Measurements from ENCODE around the gene LRRC63. TPM values are rescaled to one million over a fixed set of nuclear protein-coding genes. Genes with fewer than 3 reads are reported as not detected.

LRRC63 gene
- polyA plus RNA-seq, 1 of the 3 experiments (the other 2 are of a cell fraction): 0.03 TPM

- no peaks in the 10 kb centered on the region for H3K27me3 ChIP-seq (ENCODE audit: insufficient read depth)
- H2AFZ ChIP-seq (ENCODE audit: low read depth): no peak within 1 kb of the TSS
- WGBS (ENCODE audit: low lambda C conversion rate): 86% methylated on average over 8 of the region's 8 CpGs
- no peak within 1 kb of the TSS for H3K27ac ChIP-seq (ENCODE audit: low read depth in 2 of 2, low read length in 1 of 2)
- no peaks in the 10 kb centered on the region for H3K36me3 ChIP-seq (replicated peaks in 1 of 2; ENCODE audit: control insufficient read depth in 1 of 2, insufficient read depth in 2 of 2, low read length in 1 of 2)
- no peaks in the 10 kb centered on the region for H3K9me2 ChIP-seq
- no peaks in the 10 kb centered on the region for H4K20me1 ChIP-seq (ENCODE audit: insufficient read depth)
- H3F3A ChIP-seq (replicated peaks; ENCODE audit: insufficient read depth): no peaks in the 10 kb centered on the region
- ChIA-PET CTCF (interaction anchor here (0.6 to 1.4 kb wide), 2 partner anchors 13 to 399 kb away, joined by 3 read pairs; no protein-coding TSS in a partner anchor), POLR2A (no interaction called here)
- no peak within 1 kb of the TSS for H3K9ac ChIP-seq
- no peak for DNase-seq
- TF ChIP-seq TEAD4 (IDR thresholded peaks at IDR 0.05; ENCODE audit: borderline replicate concordance, insufficient read depth): no peak
- TF ChIP-seq IRF3 (IDR thresholded peaks at IDR 0.05; ENCODE audit: low read depth, low read length): no peak
- no peak for TF ChIP-seq MAX (IDR thresholded peaks at IDR 0.05; ENCODE audit: low read depth)
- TF ChIP-seq JUND (IDR thresholded peaks at IDR 0.05): no peak
- TF ChIP-seq ZBTB33 (IDR thresholded peaks at IDR 0.05; ENCODE audit: borderline replicate concordance, low read depth): no peak
- TF ChIP-seq USF1 (IDR thresholded peaks at IDR 0.05; ENCODE audit: borderline replicate concordance, low read depth): no peak
- TF ChIP-seq NRF1 (IDR thresholded peaks at IDR 0.05; ENCODE audit: low read depth, low read length): no peak
- TF ChIP-seq GATA2 (CRISPR knock-in tag; IDR thresholded peaks at IDR 0.05): no peak
- TF ChIP-seq TCF12 (IDR thresholded peaks at IDR 0.05): no peak
- no peak for TF ChIP-seq RAD21 (IDR thresholded peaks at IDR 0.05; ENCODE audit: low read length)
- no peak for TF ChIP-seq ELF1 (IDR thresholded peaks at IDR 0.05)
- TF ChIP-seq EZH2phosphoT487 (IDR thresholded peaks at IDR 0.05; ENCODE audit: borderline replicate concordance, low read depth): no peak
- TF ChIP-seq SIN3A (IDR thresholded peaks at IDR 0.05; ENCODE audit: borderline replicate concordance, low read depth, low read length): no peak
- no peak for TF ChIP-seq REST (IDR thresholded peaks at IDR 0.05; ENCODE audit: low read depth, low read length)
- no peak for TF ChIP-seq GABPA (IDR thresholded peaks at IDR 0.05; ENCODE audit: low read depth)
- no peak within 1 kb of the TSS for H3K4me2 ChIP-seq
- no peaks in the 10 kb centered on the region for H3K79me2 ChIP-seq (ENCODE audit: insufficient read depth)
- no peak within 1 kb of the TSS for H3K4me3 ChIP-seq (ENCODE audit: low read depth in 2 of 2, low read length in 1 of 2)
- no peaks in the 10 kb centered on the region; a peak in 1 of 4 replicates for H3K4me1 ChIP-seq (ENCODE audit: control insufficient read depth in 1 of 2, insufficient read depth in 2 of 2, low read depth in 1 of 2, low read length in 1 of 2)
- 0 out of 2 replicates have a peak, but pooled peaks cover 3% of the 10 kb centered on the region for H3K9me3 ChIP-seq
Measured at GRCh38 chr13:46181840-46182490, 29.8 kb upstream of the LRRC63 start, which contains the start of gene LCP1. Gene LCP1, minus strand, starts transcription at chr13:46182177. Its CDS starts 22,515 bp downstream, at chr13:46159662.
